CD14-positive monocyte (primary cell): ENCODE measurements around the gene PFDN5. TPM values are rescaled to one million over a fixed set of nuclear protein-coding genes. Genes with fewer than 3 reads are reported as not detected.

Source experiments
- DNase-seq, 3 donors: peaks; one replicate each; pipeline ENCODE4 v3.0.0-alpha.2; 2011 to 2022
- H2AFZ ChIP-seq: 2 replicates; pipeline ENCODE4 v1.6.0; 2012; ENCODE audit warnings: mild to moderate bottlenecking, low read depth, low read length, inconsistent platforms; ENCODE audit not compliant: insufficient read depth, poor library complexity, severe bottlenecking
- H3K27ac ChIP-seq, 2 donors: 1 replicate in 1 of 2; 2 replicates in 1 of 2; pipeline ENCODE4 v1.5.1; 2012 to 2013; ENCODE audit warnings: low read length in 2 of 2, control low read depth in 1 of 2, inconsistent platforms in 1 of 2, low read depth in 1 of 2, mild to moderate bottlenecking in 1 of 2
- H3K27me3 ChIP-seq, 2 donors: one replicate each; pipeline versions ENCODE4 v1.6.0 to v1.6.1; 2011 to 2013; ENCODE audit warnings: low read length in 2 of 2; ENCODE audit not compliant: control insufficient read depth in 2 of 2, insufficient read depth in 2 of 2
- H3K36me3 ChIP-seq, 2 donors: replicated peaks in 1 of 2; 1 replicate in 1 of 2; 2 replicates in 1 of 2; pipeline versions ENCODE4 v1.5.1 to v1.6.1; 2012 to 2013; ENCODE audit warnings: low read length in 2 of 2, control low read depth in 1 of 2, inconsistent platforms in 1 of 2, mild to moderate bottlenecking in 1 of 2; ENCODE audit not compliant: insufficient read depth in 2 of 2, control insufficient read depth in 1 of 2
- H3K4me1 ChIP-seq, 2 donors: 1 replicate in 1 of 2; 2 replicates in 1 of 2; pipeline versions ENCODE4 v1.5.1 to v1.6.1; 2012 to 2013; ENCODE audit warnings: low read length in 2 of 2, control low read depth in 1 of 2, inconsistent platforms in 1 of 2, mild to moderate bottlenecking in 1 of 2, moderate library complexity in 1 of 2; ENCODE audit not compliant: insufficient read depth in 2 of 2, control insufficient read depth in 1 of 2
- H3K4me2 ChIP-seq: replicated peaks from 2 replicates; pipeline ENCODE3; 2012; ENCODE audit warnings: low read length, moderate library complexity, mild to moderate bottlenecking; ENCODE audit not compliant: poor library complexity, severe bottlenecking; ENCODE audit errors: extremely low read depth
- H3K4me3 ChIP-seq, 3 experiments: fragments of 200-600 bp in 1 of 3; sonication (generic) in 1 of 3; replicated peaks in 1 of 3; 1 replicate in 2 of 3; 2 replicates in 1 of 3; pipeline ENCODE4 v1.5.1; 2011 to 2013; ENCODE audit warnings: low read length in 3 of 3, mild to moderate bottlenecking in 3 of 3, control low read depth in 2 of 3, low read depth in 2 of 3, inconsistent platforms in 1 of 3, moderate library complexity in 1 of 3
- H3K79me2 ChIP-seq: 2 replicates; pipeline ENCODE4 v1.6.0; 2012; ENCODE audit warnings: mild to moderate bottlenecking, control low read depth, inconsistent platforms, low read length, moderate library complexity; ENCODE audit not compliant: insufficient read depth
- H3K9ac ChIP-seq: 2 replicates; pipeline ENCODE4 v1.6.0; 2017; ENCODE audit warnings: low read length, mild to moderate bottlenecking; ENCODE audit not compliant: insufficient read depth, poor library complexity, severe bottlenecking
- H3K9me3 ChIP-seq, 2 donors: replicated peaks in 1 of 2; 1 replicate in 1 of 2; 2 replicates in 1 of 2; pipeline versions ENCODE4 v1.5.1 to v1.6.1; 2012 to 2013; ENCODE audit warnings: low read length in 2 of 2, control low read depth in 1 of 2; ENCODE audit not compliant: control insufficient read depth in 1 of 2, insufficient read depth in 1 of 2
- H4K20me1 ChIP-seq: 2 replicates; pipeline ENCODE4 v1.6.0; 2012; ENCODE audit warnings: mild to moderate bottlenecking, low read length, control low read depth, moderate library complexity; ENCODE audit not compliant: insufficient read depth
- H3K27ac Mint-ChIP-seq, 7 donors: one replicate each; pipeline ENCODE4 v1.8.0; 2020; ENCODE audit warnings: mild to moderate bottlenecking in 7 of 7, mixed read lengths in 7 of 7, moderate library complexity in 6 of 7, inconsistent platforms in 2 of 7
- H3K27me3 Mint-ChIP-seq, 3 donors: one replicate each; pipeline ENCODE4 v1.8.0; 2021 to 2022; ENCODE audit warnings: low read depth in 3 of 3, mild to moderate bottlenecking in 3 of 3, mixed read lengths in 3 of 3, moderate library complexity in 3 of 3, inconsistent platforms in 1 of 3
- H3K36me3 Mint-ChIP-seq, 2 donors: one replicate each; pipeline ENCODE4 v1.8.0; 2020; ENCODE audit warnings: mixed read lengths in 2 of 2, inconsistent platforms in 1 of 2, mild to moderate bottlenecking in 1 of 2
- H3K4me1 Mint-ChIP-seq: one replicate; pipeline ENCODE4 v1.8.0; 2020; ENCODE audit warnings: mild to moderate bottlenecking, mixed read lengths
- H3K4me3 Mint-ChIP-seq, 2 donors: one replicate each; pipeline ENCODE4 v1.8.0; 2020; ENCODE audit warnings: mild to moderate bottlenecking in 2 of 2, mixed read lengths in 2 of 2, moderate library complexity in 1 of 2
- H3K9me3 Mint-ChIP-seq, 7 donors: one replicate each; pipeline ENCODE4 v1.8.0; 2020 to 2022; ENCODE audit warnings: mixed read lengths in 7 of 7, mild to moderate bottlenecking in 6 of 7, moderate library complexity in 6 of 7, inconsistent platforms in 2 of 7
- WGBS: methylation state at CpG from one replicate; pipeline ENCODE4 v1.1.5; 2013; ENCODE audit warnings: missing lambda C conversion rate; ENCODE audit not compliant: insufficient coverage; 5-methylcytosine and 5-hydroxymethylcytosine counted together
- intact Hi-C, 2 donors: fragments of 100-400 bp; cut with micrococcal nuclease; formaldehyde crosslinking; loops; one replicate each; pipeline versions ENCODE4 v1.15.0 to v1.15.1; 2023
- polyA plus RNA-seq, 3 donors: library from polyadenylated mRNA; depleted of rRNA in 1 of 3; unstranded in 2 of 3; stranded (reverse) in 1 of 3; fragments of 300-500 nt in 2 of 3; fragments of >200 nt in 1 of 3; fragmentation: Illumina TruSeq in 2 of 3; gene quantifications; 1 replicate in 2 of 3; 2 replicates in 1 of 3; pipeline ENCODE4 v1.2.3, GENCODE V29; 2012 to 2021
- TF ChIP-seq, protein P1 (sequence below): fragments of 200-600 bp; IDR thresholded peaks from one replicate; pipeline ENCODE4 v1.8.0; 2022; ENCODE audit warnings: antibody characterized with exemption, mild to moderate bottlenecking

Gene PFDN5
- polyA plus RNA-seq, 3 donors, result 1,474 to 2,196 (median 1,751) TPM

DNA sequence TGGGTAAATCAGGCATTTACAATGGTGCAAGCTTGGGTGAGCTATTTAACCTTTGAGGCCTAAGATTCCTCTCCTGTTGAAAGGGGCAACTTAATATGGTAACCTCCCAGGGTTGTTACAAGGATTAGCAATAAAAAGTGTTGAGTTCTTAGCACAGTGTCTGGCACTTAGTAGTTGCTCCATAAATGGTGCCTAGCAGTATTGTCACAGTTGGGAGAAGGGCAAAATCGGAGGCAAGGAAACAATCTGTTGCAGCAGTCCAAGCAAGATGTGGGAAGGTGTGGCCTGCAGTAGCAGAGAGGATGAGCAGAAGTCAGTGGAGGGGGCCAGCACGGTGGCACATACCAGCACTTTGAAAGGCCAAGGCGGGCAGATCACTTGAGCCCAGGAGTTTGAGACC lies 48.1 kb downstream of the PFDN5 start:
- TF ChIP-seq, protein P1, sequence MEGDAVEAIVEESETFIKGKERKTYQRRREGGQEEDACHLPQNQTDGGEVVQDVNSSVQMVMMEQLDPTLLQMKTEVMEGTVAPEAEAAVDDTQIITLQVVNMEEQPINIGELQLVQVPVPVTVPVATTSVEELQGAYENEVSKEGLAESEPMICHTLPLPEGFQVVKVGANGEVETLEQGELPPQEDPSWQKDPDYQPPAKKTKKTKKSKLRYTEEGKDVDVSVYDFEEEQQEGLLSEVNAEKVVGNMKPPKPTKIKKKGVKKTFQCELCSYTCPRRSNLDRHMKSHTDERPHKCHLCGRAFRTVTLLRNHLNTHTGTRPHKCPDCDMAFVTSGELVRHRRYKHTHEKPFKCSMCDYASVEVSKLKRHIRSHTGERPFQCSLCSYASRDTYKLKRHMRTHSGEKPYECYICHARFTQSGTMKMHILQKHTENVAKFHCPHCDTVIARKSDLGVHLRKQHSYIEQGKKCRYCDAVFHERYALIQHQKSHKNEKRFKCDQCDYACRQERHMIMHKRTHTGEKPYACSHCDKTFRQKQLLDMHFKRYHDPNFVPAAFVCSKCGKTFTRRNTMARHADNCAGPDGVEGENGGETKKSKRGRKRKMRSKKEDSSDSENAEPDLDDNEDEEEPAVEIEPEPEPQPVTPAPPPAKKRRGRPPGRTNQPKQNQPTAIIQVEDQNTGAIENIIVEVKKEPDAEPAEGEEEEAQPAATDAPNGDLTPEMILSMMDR, result no peak
- H2AFZ ChIP-seq, result no peak overlapping the region
- H3K4me2 ChIP-seq, result no peak overlapping the region
- H3K27ac ChIP-seq, result no peak overlapping the region
- no peaks in the 10 kb centered on the region for H3K9me3 ChIP-seq
- Mint-ChIP-seq H3K9me3 (peaks cover 0 to 10% (median 2%) of the 10 kb centered on the region in 7 donors), H3K27ac (no peak overlapping the region), H3K4me1 (peaks cover 17% of the 10 kb centered on the region), H3K27me3 (peaks cover 17 to 42% (median 29%) of the 10 kb centered on the region in 3 donors), H3K36me3 (peaks cover 0 to 3% of the 10 kb centered on the region in 2 donors), H3K4me3 (peak overlapping the region in 1 of 2 donors; percentile 61)
- H4K20me1 ChIP-seq, result no peaks in the 10 kb centered on the region
- H3K27me3 ChIP-seq, result peaks cover 1 to 16% of the 10 kb centered on the region in 2 donors
- peaks cover 15 to 18% of the 10 kb centered on the region in 2 donors for H3K4me1 ChIP-seq
- no peak overlapping the region for H3K9ac ChIP-seq
- no peaks in the 10 kb centered on the region for H3K79me2 ChIP-seq
- intact Hi-C loops, result no loop called here
- 0% methylated on average over 1 of the region's 3 CpGs for whole genome bisulfite sequencing
- no peak overlapping the region for H3K4me3 ChIP-seq
- DNase-seq, result no peak
- no peaks in the 10 kb centered on the region for H3K36me3 ChIP-seq

DNA sequence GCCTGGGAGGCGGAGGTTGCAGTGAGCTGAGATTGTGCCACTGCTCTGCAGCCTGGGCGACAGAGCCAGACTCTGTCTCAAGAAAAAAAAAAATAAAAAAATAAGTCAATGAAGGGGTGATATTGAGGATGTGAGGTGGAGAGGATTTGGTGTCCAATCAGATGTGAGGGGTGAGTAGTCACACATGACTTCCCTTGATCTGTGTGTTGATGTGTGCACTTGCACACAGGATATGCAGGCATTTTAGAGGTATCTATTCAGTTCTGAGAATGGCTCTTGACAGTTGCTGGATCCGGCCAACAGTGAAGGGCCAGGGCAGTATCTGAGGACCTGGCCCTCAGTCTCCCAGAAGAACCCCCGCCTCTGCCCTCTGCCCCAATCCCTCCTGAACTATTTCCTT lies 48.6 kb downstream of the PFDN5 start:
- Mint-ChIP-seq H3K9me3 (peaks cover 0 to 10% (median 2%) of the 10 kb centered on the region in 7 donors), H3K4me3 (peak overlapping the region; percentile 67 to 81), H3K27ac (peak overlapping the region in 1 of 7 donors; percentile 50), H3K36me3 (peaks cover 0 to 3% of the 10 kb centered on the region in 2 donors), H3K4me1 (peaks cover 20% of the 10 kb centered on the region), H3K27me3 (peaks cover 13 to 37% (median 25%) of the 10 kb centered on the region in 3 donors)
- TF ChIP-seq, protein P1, result no peak
- H3K4me1 ChIP-seq, result peaks cover 15 to 18% of the 10 kb centered on the region in 2 donors
- no peak overlapping the region for H3K9ac ChIP-seq
- intact Hi-C loops, result loop anchor here in 1 of 2 donors (2.0 kb wide), 1 partner anchor 19 kb away; no protein-coding TSS in a partner anchor
- H2AFZ ChIP-seq, result no peak overlapping the region
- H4K20me1 ChIP-seq, result no peaks in the 10 kb centered on the region
- no peaks in the 10 kb centered on the region for H3K79me2 ChIP-seq
- H3K9me3 ChIP-seq, result no peaks in the 10 kb centered on the region
- H3K27ac ChIP-seq, result no peak overlapping the region
- no peak for DNase-seq
- peak overlapping the region; percentile 97 for H3K4me2 ChIP-seq
- H3K4me3 ChIP-seq, result no peak overlapping the region
- 94% methylated on average over 2 of the region's 4 CpGs for WGBS
- H3K36me3 ChIP-seq, result no peaks in the 10 kb centered on the region
- peaks cover 0 to 11% of the 10 kb centered on the region in 2 donors for H3K27me3 ChIP-seq
